Measurements from ENCODE around the gene ZNF384. TPM values are rescaled to one million over a fixed set of nuclear protein-coding genes. Genes with fewer than 3 reads are reported as not detected.

The ZNF384 gene
- total and polyA plus RNA-seq, 8 donors, result 39.3 to 97.9 (median 89.2) TPM

GRCh38 chr12:6646276-6647082 is 42.7 kb downstream of the ZNF384 start:
- DNase-seq (no peak), ATAC-seq (peak; percentile 3)
- TF ChIP-seq CTCF (IDR thresholded peaks at IDR 0.05), result no peak
- peak overlapping the region; percentile 27 to 55 for H3K4me3 ChIP-seq
- intact Hi-C loops (cut with DNase I), result no loop called here
- H3K4me1 ChIP-seq, result peaks cover 0 to 38% of the 10 kb centered on the region in 2 donors
- peak overlapping the region; percentile 55 to 82 for H3K27ac ChIP-seq
- no peaks in the 10 kb centered on the region for H3K9me3 ChIP-seq
- peaks cover 0 to 36% of the 10 kb centered on the region in 2 donors for H3K36me3 ChIP-seq
- no peaks in the 10 kb centered on the region for H3K27me3 ChIP-seq

GRCh38 chr12:6644903-6645302 is 44.3 kb downstream of the ZNF384 start:
- Histone ChIP-seq H3K4me1 (peaks cover 0 to 38% of the 10 kb centered on the region in 2 donors), H3K9me3 (no peaks in the 10 kb centered on the region), H3K27ac (peak overlapping the region; percentile 65 to 79), H3K27me3 (no peaks in the 10 kb centered on the region), H3K4me3 (no peak overlapping the region), H3K36me3 (peaks cover 0 to 20% of the 10 kb centered on the region in 2 donors)
- DNase-seq (peak in 1 of 4 donors; percentile 56), ATAC-seq (no peak)
- intact Hi-C loops (cut with DNase I), result no loop called here
- TF ChIP-seq CTCF (IDR thresholded peaks at IDR 0.05), result no peak

- peak overlapping the region; percentile 65 to 79 for H3K27ac ChIP-seq
- peak; percentile 56 for ATAC-seq
Measured at GRCh38 chr12:6644257-6644596, 44.9 kb downstream of the ZNF384 start.

GRCh38 chr12:6643569-6644256 is 45.5 kb downstream of the ZNF384 start:
- H3K4me3 ChIP-seq, result peak overlapping the region in 1 of 2 donors; percentile 9
- no peaks in the 10 kb centered on the region for H3K9me3 ChIP-seq
- peak; percentile 36 for ATAC-seq
- peak overlapping the region; percentile 65 to 79 for H3K27ac ChIP-seq
- H3K27me3 ChIP-seq, result no peaks in the 10 kb centered on the region
- H3K36me3 ChIP-seq, result peaks cover 0 to 8% of the 10 kb centered on the region in 2 donors
- TF ChIP-seq CTCF (IDR thresholded peaks at IDR 0.05), result no peak
- H3K4me1 ChIP-seq, result peaks cover 0 to 43% of the 10 kb centered on the region in 2 donors
- intact Hi-C loops (cut with DNase I), result no loop called here
- DNase-seq, result no peak

More at GRCh38 chr12:6644257-6644596, 44.9 kb downstream of the ZNF384 start:
- peak overlapping the region in 1 of 2 donors; percentile 9 for H3K4me3 ChIP-seq
- intact Hi-C loops (cut with DNase I), result no loop called here
- no peaks in the 10 kb centered on the region for H3K27me3 ChIP-seq
- peaks cover 0 to 13% of the 10 kb centered on the region in 2 donors for H3K36me3 ChIP-seq
- no peak for TF ChIP-seq CTCF (IDR thresholded peaks at IDR 0.05)
- H3K4me1 ChIP-seq, result peaks cover 0 to 43% of the 10 kb centered on the region in 2 donors
- DNase-seq, result no peak
- no peaks in the 10 kb centered on the region for H3K9me3 ChIP-seq

DNA sequence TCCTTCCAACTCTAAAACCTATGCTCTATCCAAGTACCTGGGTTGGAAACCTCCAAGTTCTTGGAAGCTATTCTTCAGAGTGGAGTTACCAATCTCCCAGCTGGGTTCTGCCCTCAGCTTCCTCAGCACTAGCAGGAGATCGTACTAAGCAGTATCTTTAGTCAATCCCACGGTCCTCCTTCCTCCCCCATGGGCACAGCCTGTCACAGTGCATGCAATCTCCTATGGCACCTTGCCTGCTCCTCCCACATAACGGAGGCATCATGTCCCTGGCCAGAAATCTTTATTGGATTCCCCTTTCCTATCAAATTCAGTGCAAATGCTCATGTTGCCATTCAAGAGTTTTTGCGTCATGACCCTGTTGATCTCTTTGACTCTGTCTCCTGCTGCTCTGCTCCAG is 48.0 kb downstream of the ZNF384 start:
- no peak for DNase-seq
- TF ChIP-seq CTCF (IDR thresholded peaks at IDR 0.05), result no peak
- Histone ChIP-seq H3K36me3 (no peaks in the 10 kb centered on the region), H3K9me3 (no peaks in the 10 kb centered on the region), H3K4me1 (peaks cover 0 to 31% of the 10 kb centered on the region in 2 donors), H3K27me3 (no peaks in the 10 kb centered on the region), H3K27ac (no peak overlapping the region), H3K4me3 (no peak overlapping the region)
- no peak for ATAC-seq
- intact Hi-C loops (cut with DNase I), result no loop called here
